ENCODE data around the gene PPIL1.
A peak's percentile ranks its signal among the peaks of the same experiment; 100 is the strongest.

- TF ChIP-seq, protein P1, sequence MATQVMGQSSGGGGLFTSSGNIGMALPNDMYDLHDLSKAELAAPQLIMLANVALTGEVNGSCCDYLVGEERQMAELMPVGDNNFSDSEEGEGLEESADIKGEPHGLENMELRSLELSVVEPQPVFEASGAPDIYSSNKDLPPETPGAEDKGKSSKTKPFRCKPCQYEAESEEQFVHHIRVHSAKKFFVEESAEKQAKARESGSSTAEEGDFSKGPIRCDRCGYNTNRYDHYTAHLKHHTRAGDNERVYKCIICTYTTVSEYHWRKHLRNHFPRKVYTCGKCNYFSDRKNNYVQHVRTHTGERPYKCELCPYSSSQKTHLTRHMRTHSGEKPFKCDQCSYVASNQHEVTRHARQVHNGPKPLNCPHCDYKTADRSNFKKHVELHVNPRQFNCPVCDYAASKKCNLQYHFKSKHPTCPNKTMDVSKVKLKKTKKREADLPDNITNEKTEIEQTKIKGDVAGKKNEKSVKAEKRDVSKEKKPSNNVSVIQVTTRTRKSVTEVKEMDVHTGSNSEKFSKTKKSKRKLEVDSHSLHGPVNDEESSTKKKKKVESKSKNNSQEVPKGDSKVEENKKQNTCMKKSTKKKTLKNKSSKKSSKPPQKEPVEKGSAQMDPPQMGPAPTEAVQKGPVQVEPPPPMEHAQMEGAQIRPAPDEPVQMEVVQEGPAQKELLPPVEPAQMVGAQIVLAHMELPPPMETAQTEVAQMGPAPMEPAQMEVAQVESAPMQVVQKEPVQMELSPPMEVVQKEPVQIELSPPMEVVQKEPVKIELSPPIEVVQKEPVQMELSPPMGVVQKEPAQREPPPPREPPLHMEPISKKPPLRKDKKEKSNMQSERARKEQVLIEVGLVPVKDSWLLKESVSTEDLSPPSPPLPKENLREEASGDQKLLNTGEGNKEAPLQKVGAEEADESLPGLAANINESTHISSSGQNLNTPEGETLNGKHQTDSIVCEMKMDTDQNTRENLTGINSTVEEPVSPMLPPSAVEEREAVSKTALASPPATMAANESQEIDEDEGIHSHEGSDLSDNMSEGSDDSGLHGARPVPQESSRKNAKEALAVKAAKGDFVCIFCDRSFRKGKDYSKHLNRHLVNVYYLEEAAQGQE (IDR thresholded peaks at IDR 0.05; ENCODE audit: borderline replicate concordance): peak; percentile 16
- peak; percentile 99 for TF ChIP-seq CTCF (IDR thresholded peaks at IDR 0.05; ENCODE audit: poor library complexity, severe bottlenecking)
- no peak for TF ChIP-seq EZH2 (IDR thresholded peaks at IDR 0.05; ENCODE audit: borderline replicate concordance, insufficient read depth, low read length, poor library complexity, severe bottlenecking)
- TF ChIP-seq TAF1 (IDR thresholded peaks at IDR 0.05; ENCODE audit: low read depth): no peak
- TF ChIP-seq MXI1 (conservative IDR thresholded peaks at IDR 0.05; ENCODE audit: poor library complexity, severe bottlenecking): peak; percentile 89
Observed at GRCh38 chr6:36885461-36886401, 11.1 kb upstream of the PPIL1 start, which contains the start of gene C6orf89.

Measured in neural cell (in vitro differentiated cells).